BJ (cell line): Measurements from ENCODE around the gene KCNIP4. TPM values are rescaled to one million over a fixed set of nuclear protein-coding genes. Genes with fewer than 3 reads are reported as not detected.

ENCODE experiments used
- CTCF ChIA-PET: fragments of 350-600 bp; formaldehyde crosslinking; extraction: SDS; loops from one replicate; lab custom pipeline; 2021; ENCODE audit warnings: antibody characterized with exemption, inconsistent platforms; lab: Yijun Ruan, JAX
- POLR2A ChIA-PET: fragments of 300-600 bp; sonication (Branson Sonifier 250); formaldehyde crosslinking; extraction: SDS; loops from one replicate; lab custom pipeline; 2021; ENCODE audit warnings: antibody characterized with exemption; lab: Charles Lee
- DNase-seq: peaks from one replicate; pipeline ENCODE4 v3.0.0-alpha.2; 2011; ENCODE audit warnings: low read depth
- H3K27me3 ChIP-seq: 2 replicates; pipeline ENCODE4 v1.6.0; 2011; ENCODE audit warnings: low read length; ENCODE audit not compliant: control insufficient read depth, insufficient read depth
- H3K36me3 ChIP-seq: 2 replicates; pipeline ENCODE4 v1.5.1; 2011; ENCODE audit warnings: low read length; ENCODE audit not compliant: control insufficient read depth, insufficient read depth
- H3K4me3 ChIP-seq: 2 replicates; pipeline ENCODE4 v1.5.1; 2011; ENCODE audit warnings: low read depth, mild to moderate bottlenecking, control low read depth, low read length
- CTCF ChIP-seq: IDR thresholded peaks from 2 replicates; pipeline ENCODE4 v1.5.1; 2011; ENCODE audit warnings: low read depth, mild to moderate bottlenecking, control low read depth, inconsistent platforms, low read length, moderate library complexity; ENCODE audit not compliant: insufficient read depth
- polyA plus RNA-seq: library from polyadenylated mRNA; depleted of rRNA; stranded (reverse); fragments of >200 nt; gene quantifications from 2 replicates; pipeline ENCODE4 v1.2.3, GENCODE V29; 2011

Gene KCNIP4
- polyA plus RNA-seq, 1 experiment = not detected

DNA sequence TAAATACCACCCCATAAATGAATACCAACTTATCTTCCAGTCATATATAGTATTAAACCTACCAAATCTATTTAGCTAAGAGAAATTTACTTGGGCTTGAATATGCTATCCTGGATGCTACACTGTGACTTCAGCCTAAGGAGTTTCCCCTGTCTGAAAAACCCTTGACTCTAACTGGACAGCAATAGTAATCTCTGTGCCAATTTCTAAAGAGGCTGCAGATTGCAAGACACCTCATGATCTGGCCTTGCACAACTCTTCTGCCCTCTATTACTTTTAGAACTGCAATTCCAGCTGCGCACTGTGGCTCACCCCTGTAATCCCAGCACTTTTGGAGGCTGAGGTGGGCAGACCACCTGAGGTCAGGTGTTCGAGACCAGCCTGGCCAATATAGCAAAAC lies 371.5 kb downstream of the KCNIP4 start:
- Histone ChIP-seq H3K4me3 (no peak overlapping the region), H3K27me3 (no peaks in the 10 kb centered on the region), H3K36me3 (no peaks in the 10 kb centered on the region)
- TF ChIP-seq CTCF = no peak
- CTCF ChIA-PET = no interaction called here
- POLR2A ChIA-PET = no interaction called here
- no peak for DNase-seq

DNA sequence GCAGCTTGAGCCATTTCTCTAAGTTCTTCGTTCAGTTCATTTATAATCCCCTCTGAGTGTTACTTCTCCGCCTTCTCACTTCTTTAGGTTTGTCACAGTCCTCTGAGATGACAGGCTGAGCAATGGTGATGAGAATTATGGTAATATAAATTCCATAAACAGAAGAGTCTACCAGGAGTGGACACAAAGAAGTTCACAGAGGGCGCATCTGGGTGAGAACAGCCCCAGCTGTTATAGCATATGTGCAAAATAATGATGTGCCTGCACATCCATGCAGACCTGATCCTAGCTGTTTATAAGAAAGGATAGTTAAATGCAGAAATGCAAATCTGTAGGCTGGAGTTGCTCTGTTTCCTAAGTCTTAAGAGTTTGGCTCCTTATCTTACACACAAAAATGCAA lies 377.5 kb downstream of the KCNIP4 start:
- DNase-seq = no peak
- ChIA-PET POLR2A (no interaction called here), CTCF (interaction anchor here (1.0 kb wide), 1 partner anchor 14 kb away, joined by 4 read pairs; no protein-coding TSS in a partner anchor)
- Histone ChIP-seq H3K4me3 (no peak overlapping the region), H3K27me3 (no peaks in the 10 kb centered on the region), H3K36me3 (no peaks in the 10 kb centered on the region)
- TF ChIP-seq CTCF = no peak

GRCh38 chr4:21569638-21570037 lies 378.9 kb downstream of the KCNIP4 start:
- ChIA-PET POLR2A (no interaction called here), CTCF (no interaction called here)
- H3K36me3 ChIP-seq = no peaks in the 10 kb centered on the region
- TF ChIP-seq CTCF = no peak
- H3K4me3 ChIP-seq = no peak overlapping the region
- no peaks in the 10 kb centered on the region for H3K27me3 ChIP-seq
- DNase-seq = no peak

- CTCF ChIA-PET = interaction anchor here (0.8 kb wide), 1 partner anchor 48 kb away, joined by 3 read pairs; no protein-coding TSS in a partner anchor
- no peak overlapping the region for H3K4me3 ChIP-seq
- no peak for DNase-seq
- no peaks in the 10 kb centered on the region; the same call in 1 of the 2 replicates for H3K27me3 ChIP-seq
- POLR2A ChIA-PET = no interaction called here
- H3K36me3 ChIP-seq = no peaks in the 10 kb centered on the region
- TF ChIP-seq CTCF = no peak
These were observed 393.5 kb downstream of the KCNIP4 start for GRCh38 chr4:21555083-21555482.

DNA sequence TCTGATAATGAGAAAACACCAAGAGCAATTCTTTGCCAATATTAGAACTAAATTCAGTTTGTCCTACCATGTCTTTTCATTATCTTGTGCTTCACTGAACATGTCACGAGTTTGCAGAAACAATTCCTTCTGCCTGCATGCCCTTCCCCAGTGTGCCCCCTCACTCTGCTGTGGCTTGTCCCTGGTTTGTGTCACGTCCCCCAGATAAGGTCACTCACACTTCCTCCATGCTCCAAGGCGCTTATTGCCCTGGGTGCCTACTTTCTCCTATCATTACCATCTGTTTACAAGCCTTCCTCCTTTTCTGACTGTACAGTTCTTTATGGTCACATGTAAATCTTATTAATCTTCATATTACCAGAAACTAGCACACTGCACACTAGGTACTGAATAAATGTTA lies 394.1 kb downstream of the KCNIP4 start:
- Histone ChIP-seq H3K36me3 (no peaks in the 10 kb centered on the region), H3K27me3 (no peaks in the 10 kb centered on the region; the same call in 1 of the 2 replicates), H3K4me3 (no peak overlapping the region)
- TF ChIP-seq CTCF = no peak
- CTCF ChIA-PET = no interaction called here
- DNase-seq = no peak
- POLR2A ChIA-PET = no interaction called here
